Natural killer cell (primary cell): ENCODE measurements around the gene C18orf32. TPM values are rescaled to one million over a fixed set of nuclear protein-coding genes. Genes with fewer than 3 reads are reported as not detected.
A peak's percentile ranks its signal among the peaks of the same experiment; 100 is the strongest.

Experiments
- ATAC-seq, 3 donors: fragments of 150-1000 bp in 2 of 3; fragments of 200-7000 bp in 1 of 3; cut with Tn5 transposase; 1 replicate in 1 of 3; 2 replicates in 2 of 3; pipeline ENCODE4 v1.10.0; 2021; ENCODE audit warnings: mild to moderate bottlenecking in 2 of 3, moderate library complexity in 2 of 3
- DNase-seq, 2 donors: peaks; one replicate each; pipeline versions ENCODE4 v3.0.0 to v3.0.0-alpha.2; 2013 to 2021; ENCODE audit warnings: mixed read lengths in 1 of 2
- H3K27ac ChIP-seq: one replicate; pipeline ENCODE4 v1.5.1; 2013; ENCODE audit warnings: mild to moderate bottlenecking, low read length
- H3K27me3 ChIP-seq: one replicate; pipeline ENCODE4 v1.6.1; 2013; ENCODE audit warnings: low read length; ENCODE audit not compliant: control insufficient read depth, insufficient read depth
- H3K36me3 ChIP-seq: one replicate; pipeline ENCODE4 v1.6.1; 2013; ENCODE audit warnings: low read length; ENCODE audit not compliant: control insufficient read depth, insufficient read depth
- H3K4me1 ChIP-seq: one replicate; pipeline ENCODE4 v1.6.1; 2013; ENCODE audit warnings: low read length; ENCODE audit not compliant: control insufficient read depth, insufficient read depth
- H3K4me3 ChIP-seq: one replicate; pipeline ENCODE4 v1.5.1; 2013; ENCODE audit warnings: low read length
- H3K9me3 ChIP-seq: one replicate; pipeline ENCODE4 v1.6.1; 2013; ENCODE audit warnings: low read length; ENCODE audit not compliant: control insufficient read depth, insufficient read depth
- H3K27ac Mint-ChIP-seq, 2 donors: one replicate each; pipeline ENCODE4 v1.8.0; 2022; ENCODE audit warnings: mild to moderate bottlenecking in 2 of 2, mixed read lengths in 2 of 2, moderate library complexity in 1 of 2
- H3K27me3 Mint-ChIP-seq, 2 donors: one replicate each; pipeline ENCODE4 v1.8.0; 2022; ENCODE audit warnings: low read depth in 2 of 2, mixed read lengths in 2 of 2
- H3K36me3 Mint-ChIP-seq: one replicate; pipeline ENCODE4 v1.8.0; 2022; ENCODE audit warnings: mixed read lengths
- H3K4me1 Mint-ChIP-seq, 2 donors: one replicate each; pipeline ENCODE4 v1.8.0; 2022; ENCODE audit warnings: mixed read lengths in 2 of 2
- H3K4me3 Mint-ChIP-seq: one replicate; pipeline ENCODE4 v1.8.0; 2022; ENCODE audit warnings: mild to moderate bottlenecking, moderate library complexity, mixed read lengths
- H3K9me3 Mint-ChIP-seq, 2 donors: one replicate each; pipeline ENCODE4 v1.8.0; 2022; ENCODE audit warnings: mixed read lengths in 2 of 2
- CTCF ChIP-seq: fragments of 200-600 bp; IDR thresholded peaks from one replicate; pipeline ENCODE4 v1.8.0; 2022; ENCODE audit warnings: antibody characterized with exemption
- WGBS: methylation state at CpG from one replicate; pipeline ENCODE4 v1.1.7; 2013; ENCODE audit warnings: missing lambda C conversion rate; ENCODE audit not compliant: insufficient coverage; 5-methylcytosine and 5-hydroxymethylcytosine counted together
- intact Hi-C: fragments of 100-400 bp; cut with micrococcal nuclease; formaldehyde crosslinking; loops from one replicate; pipeline ENCODE4 v1.14.2; 2022
- total RNA-seq, 4 donors: library from RNA; stranded (reverse); fragments of 120-200 nt in 1 of 4; gene quantifications; one replicate each; pipeline versions ENCODE4 v1.2.3 to v1.2.4, GENCODE V29; 2013 to 2022

C18orf32 gene
- total RNA-seq, 3 donors from 2014 or later (not counting 1 experiment from before 2014, with no cell fraction given) = 18.8 to 28.0 (median 23.9) TPM

DNA sequence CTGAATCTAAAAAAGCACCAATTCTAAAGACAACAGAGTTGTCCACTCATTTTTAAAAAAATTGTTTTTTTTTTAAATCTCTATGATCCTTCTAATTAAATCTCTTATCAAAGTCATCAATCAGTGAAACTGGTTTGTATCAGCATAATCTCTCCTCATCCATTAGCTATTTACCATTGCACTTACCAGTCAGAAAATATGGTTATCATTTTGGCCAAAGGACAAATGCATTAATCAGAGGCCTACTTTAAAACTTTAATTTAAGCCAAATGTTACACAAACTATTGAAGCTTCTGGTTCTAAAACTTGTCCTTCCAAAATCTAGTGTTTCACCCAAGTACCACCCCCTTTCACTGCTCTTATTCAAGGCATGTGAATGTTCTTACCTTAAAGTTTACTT lies 3.8 kb downstream of the C18orf32 start:
- intact Hi-C loops = loop anchor here (10.0 kb wide), 1 partner anchor 428 kb away; no protein-coding TSS in a partner anchor
- peaks cover 45% of the 10 kb centered on the region for H3K36me3 ChIP-seq
- H3K27ac Mint-ChIP-seq = peak overlapping the region; percentile 6 to 50

GRCh38 chr18:49481907-49482306 lies 5.1 kb downstream of the C18orf32 start:
- H3K4me1 ChIP-seq = peaks cover 11% of the 10 kb centered on the region
- DNase-seq (no peak), ATAC-seq (no peak)
- Mint-ChIP-seq H3K4me3 (no peak overlapping the region), H3K27ac (peak overlapping the region in 1 of 2 donors; percentile 2), H3K36me3 (peaks cover 21% of the 10 kb centered on the region), H3K9me3 (no peaks in the 10 kb centered on the region), H3K27me3 (no peaks in the 10 kb centered on the region), H3K4me1 (peaks cover 26 to 30% of the 10 kb centered on the region in 2 donors)
- WGBS = 83% methylated on average over 1 of the region's 3 CpGs
- intact Hi-C loops = loop anchor here (10.0 kb wide), 1 partner anchor 427 kb away; no protein-coding TSS in a partner anchor
- no peak overlapping the region for H3K27ac ChIP-seq
- no peak for TF ChIP-seq CTCF
- H3K27me3 ChIP-seq = no peaks in the 10 kb centered on the region
- H3K9me3 ChIP-seq = no peaks in the 10 kb centered on the region
- no peak overlapping the region for H3K4me3 ChIP-seq
- H3K36me3 ChIP-seq = peaks cover 38% of the 10 kb centered on the region

More for the DNA sequence above, 3.8 kb downstream of the C18orf32 start:
- no peak overlapping the region for H3K4me3 ChIP-seq
- H3K9me3 Mint-ChIP-seq = no peaks in the 10 kb centered on the region
- ATAC-seq (no peak), DNase-seq (no peak)
- H3K4me3 Mint-ChIP-seq = no peak overlapping the region
- no peak for TF ChIP-seq CTCF
- peaks cover 21% of the 10 kb centered on the region for H3K36me3 Mint-ChIP-seq
- no peak overlapping the region for H3K27ac ChIP-seq
- no peaks in the 10 kb centered on the region for H3K27me3 Mint-ChIP-seq
- H3K27me3 ChIP-seq = no peaks in the 10 kb centered on the region
- H3K4me1 Mint-ChIP-seq = peaks cover 34 to 41% of the 10 kb centered on the region in 2 donors
- peaks cover 17% of the 10 kb centered on the region for H3K4me1 ChIP-seq
- no peaks in the 10 kb centered on the region for H3K9me3 ChIP-seq

GRCh38 chr18:49481317-49481716 lies 5.7 kb downstream of the C18orf32 start:
- Mint-ChIP-seq H3K36me3 (peaks cover 21% of the 10 kb centered on the region), H3K27me3 (no peaks in the 10 kb centered on the region), H3K27ac (peak overlapping the region in 1 of 2 donors; percentile 2), H3K4me1 (peaks cover 26 to 30% of the 10 kb centered on the region in 2 donors), H3K4me3 (no peak overlapping the region), H3K9me3 (no peaks in the 10 kb centered on the region)
- Histone ChIP-seq H3K27me3 (no peaks in the 10 kb centered on the region), H3K36me3 (peaks cover 39% of the 10 kb centered on the region), H3K4me1 (peaks cover 11% of the 10 kb centered on the region), H3K4me3 (no peak overlapping the region), H3K9me3 (no peaks in the 10 kb centered on the region), H3K27ac (no peak overlapping the region)
- no peak for TF ChIP-seq CTCF
- DNase-seq (no peak), ATAC-seq (no peak)
- WGBS = 89% methylated on average over 3 of the region's 4 CpGs
- intact Hi-C loops = loop anchor here (10.0 kb wide), 1 partner anchor 427 kb away; no protein-coding TSS in a partner anchor
